ENCODE data around the gene SCO1.

The SCO1 gene

DNA sequence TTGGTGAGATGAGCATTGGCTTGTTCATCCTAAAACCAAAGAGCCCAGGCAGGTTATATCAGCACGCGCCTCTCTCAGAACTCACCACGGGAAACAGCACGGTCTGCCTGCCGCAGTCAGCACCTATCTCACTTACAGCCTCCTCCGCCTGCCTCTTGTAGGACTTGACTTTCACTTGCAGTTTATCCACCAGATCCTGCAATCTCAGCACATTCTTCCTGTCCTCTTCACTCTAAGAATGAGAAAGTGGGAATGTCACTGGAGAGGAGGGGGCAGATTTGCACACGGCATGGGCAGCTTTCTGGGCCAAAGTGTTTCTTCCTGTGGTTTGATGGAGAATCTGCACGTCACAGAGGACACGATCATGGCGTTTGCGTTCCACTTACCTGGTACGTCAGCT is 67.6 kb downstream of the SCO1 start:
- H3K4me2 ChIP-seq (ENCODE audit: low read length) = no peak overlapping the region
- H3K4me1 ChIP-seq = no peaks in the 10 kb centered on the region
- no peaks in the 10 kb centered on the region for H3K9me3 ChIP-seq (ENCODE audit: control insufficient read depth, low read length)
- H3K79me2 ChIP-seq = no peaks in the 10 kb centered on the region
- no peak overlapping the region for H3K27ac ChIP-seq
- no peaks in the 10 kb centered on the region for H3K36me3 ChIP-seq (ENCODE audit: control insufficient read depth, insufficient read depth, low read length)
- no peak overlapping the region for H2AFZ ChIP-seq
- H3K9ac ChIP-seq = no peak overlapping the region
- no peak overlapping the region for H3K4me3 ChIP-seq (ENCODE audit: low read depth, low read length)
- H3K27me3 ChIP-seq (ENCODE audit: control insufficient read depth, insufficient read depth, low read length) = no peaks in the 10 kb centered on the region
- no peak for TF ChIP-seq CTCF (IDR thresholded peaks at IDR 0.05)

DNA sequence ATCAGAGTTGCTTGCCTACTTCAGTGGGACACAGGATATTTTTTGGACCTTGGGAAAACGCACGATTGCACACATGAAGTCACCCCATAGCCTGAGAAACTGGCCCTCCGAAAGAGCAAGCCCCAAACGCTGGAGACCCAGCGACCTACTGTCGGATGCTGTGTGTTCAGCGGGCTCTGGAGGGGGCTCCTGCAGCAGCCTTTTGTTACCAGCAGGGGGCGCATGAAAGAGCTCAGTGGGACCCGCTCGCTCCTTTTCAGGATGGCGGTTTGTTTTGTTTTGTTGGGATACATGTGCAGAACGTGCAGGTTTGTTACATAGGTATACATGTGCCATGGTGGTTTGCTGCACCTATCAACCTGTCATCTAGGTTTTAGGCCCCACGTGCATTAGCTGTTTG is 68.6 kb downstream of the SCO1 start:
- no peak overlapping the region for H3K27ac ChIP-seq
- no peak overlapping the region for H3K4me2 ChIP-seq (ENCODE audit: low read length)
- no peaks in the 10 kb centered on the region for H3K36me3 ChIP-seq (ENCODE audit: control insufficient read depth, insufficient read depth, low read length)
- H3K4me3 ChIP-seq (ENCODE audit: low read depth, low read length) = no peak overlapping the region
- H3K4me1 ChIP-seq = no peaks in the 10 kb centered on the region
- no peaks in the 10 kb centered on the region for H3K27me3 ChIP-seq (ENCODE audit: control insufficient read depth, insufficient read depth, low read length)
- no peaks in the 10 kb centered on the region for H3K9me3 ChIP-seq (ENCODE audit: control insufficient read depth, low read length)
- H3K9ac ChIP-seq = no peak overlapping the region
- TF ChIP-seq CTCF (IDR thresholded peaks at IDR 0.05) = no peak
- no peaks in the 10 kb centered on the region for H3K79me2 ChIP-seq
- H2AFZ ChIP-seq = no peak overlapping the region

GRCh38 chr17:10626390-10626789 is 70.9 kb downstream of the SCO1 start:
- no peak overlapping the region for H3K27ac ChIP-seq
- no peak overlapping the region for H3K9ac ChIP-seq
- no peak for TF ChIP-seq CTCF (IDR thresholded peaks at IDR 0.05)
- no peak overlapping the region for H3K4me3 ChIP-seq (ENCODE audit: low read depth, low read length)
- H2AFZ ChIP-seq = no peak overlapping the region
- no peaks in the 10 kb centered on the region for H3K4me1 ChIP-seq
- no peaks in the 10 kb centered on the region for H3K9me3 ChIP-seq (ENCODE audit: control insufficient read depth, low read length)
- H3K79me2 ChIP-seq = no peaks in the 10 kb centered on the region
- H3K36me3 ChIP-seq (ENCODE audit: control insufficient read depth, insufficient read depth, low read length) = no peaks in the 10 kb centered on the region
- no peak overlapping the region for H3K4me2 ChIP-seq (ENCODE audit: low read length)
- no peaks in the 10 kb centered on the region for H3K27me3 ChIP-seq (ENCODE audit: control insufficient read depth, insufficient read depth, low read length)

GRCh38 chr17:10624969-10625368 is 72.4 kb downstream of the SCO1 start:
- Histone ChIP-seq H3K36me3 (ENCODE audit: control insufficient read depth, insufficient read depth, low read length) (no peaks in the 10 kb centered on the region), H3K79me2 (no peaks in the 10 kb centered on the region), H3K9me3 (ENCODE audit: control insufficient read depth, low read length) (no peaks in the 10 kb centered on the region), H3K27ac (no peak overlapping the region), H2AFZ (no peak overlapping the region), H3K4me2 (ENCODE audit: low read length) (no peak overlapping the region), H3K4me1 (no peaks in the 10 kb centered on the region), H3K27me3 (ENCODE audit: control insufficient read depth, insufficient read depth, low read length) (no peaks in the 10 kb centered on the region), H3K4me3 (ENCODE audit: low read depth, low read length) (no peak overlapping the region), H3K9ac (no peak overlapping the region)
- TF ChIP-seq CTCF (IDR thresholded peaks at IDR 0.05) = no peak

DNA sequence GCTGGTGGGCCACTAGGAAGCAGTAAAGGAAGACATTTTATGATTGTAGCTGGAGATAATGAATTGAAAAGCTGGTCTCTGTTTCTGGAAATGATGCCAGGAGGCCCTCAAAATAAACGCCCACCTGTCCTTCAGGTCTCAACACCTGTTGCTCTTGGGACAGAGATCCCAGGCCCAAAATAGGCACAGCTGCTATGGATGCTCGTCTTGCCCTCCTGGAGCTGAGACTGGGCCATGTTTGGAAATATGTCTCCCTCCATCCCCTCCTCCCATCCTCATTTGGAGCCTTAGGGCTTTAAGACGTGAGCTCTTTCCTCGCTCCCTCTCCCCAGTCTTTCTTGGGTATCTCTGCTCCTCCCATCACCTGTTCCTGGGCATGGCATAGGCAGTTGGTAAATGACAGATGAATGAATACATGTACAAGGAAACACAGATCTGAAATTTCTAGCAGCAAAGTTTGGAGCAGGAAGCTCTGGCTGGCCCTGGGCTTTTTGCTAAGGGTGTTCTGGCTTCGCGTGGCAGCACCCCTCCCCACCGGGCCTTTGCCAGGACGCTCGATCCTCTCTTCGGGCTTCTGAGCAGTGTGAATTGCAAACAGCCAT is 73.5 kb downstream of the SCO1 start:
- Histone ChIP-seq H3K79me2 (no peaks in the 10 kb centered on the region), H3K4me2 (ENCODE audit: low read length) (no peak overlapping the region), H3K27ac (no peak overlapping the region), H3K9ac (no peak overlapping the region), H2AFZ (no peak overlapping the region), H3K9me3 (ENCODE audit: control insufficient read depth, low read length) (no peaks in the 10 kb centered on the region), H3K36me3 (ENCODE audit: control insufficient read depth, insufficient read depth, low read length) (no peaks in the 10 kb centered on the region), H3K27me3 (ENCODE audit: control insufficient read depth, insufficient read depth, low read length) (no peaks in the 10 kb centered on the region), H3K4me1 (no peaks in the 10 kb centered on the region), H3K4me3 (ENCODE audit: low read depth, low read length) (no peak overlapping the region)
- TF ChIP-seq CTCF (IDR thresholded peaks at IDR 0.05) = no peak

Data from parathyroid adenoma (tissue), 2 donors.